BLaER1 treated with 17β-estradiol and CSF1 and Interleukin-3, amounts not matched to agents 10 nM and 100 nM (cell line): ENCODE measurements around the gene BRSK2.

Source experiments
- H3K27ac ChIP-seq, 11 experiments: shearing (Covaris generic); formaldehyde crosslinking; 2 replicates each; pipeline ENCODE4 v1.8.1; 2022
- H3K27me3 ChIP-seq, 11 experiments: shearing (Covaris generic); formaldehyde crosslinking; 2 replicates each; pipeline ENCODE4 v1.8.1; 2022
- H3K36me3 ChIP-seq, 11 experiments: shearing (Covaris generic); formaldehyde crosslinking; 2 replicates each; pipeline ENCODE4 v1.8.1; 2022
- H3K4me1 ChIP-seq, 10 experiments: shearing (Covaris generic); formaldehyde crosslinking; 2 replicates each; pipeline ENCODE4 v1.8.1; 2022
- H3K4me2 ChIP-seq, 11 experiments: shearing (Covaris generic); formaldehyde crosslinking; 2 replicates each; pipeline ENCODE4 v1.8.1; 2022
- H3K4me3 ChIP-seq, 10 experiments: shearing (Covaris generic); formaldehyde crosslinking; 2 replicates each; pipeline ENCODE4 v1.8.1; 2022
- H3K9ac ChIP-seq, 11 experiments: shearing (Covaris generic); formaldehyde crosslinking; 2 replicates each; pipeline ENCODE4 v1.8.1; 2022
- H3K9me3 ChIP-seq, 11 experiments: shearing (Covaris generic); formaldehyde crosslinking; replicated peaks in 1 of 11; 2 replicates each; pipeline ENCODE4 v1.8.1; 2022
- H4K20me1 ChIP-seq, 11 experiments: shearing (Covaris generic); formaldehyde crosslinking; 2 replicates each; pipeline ENCODE4 v1.8.1; 2022
- Cebpa-rat ChIP-seq, 11 experiments: shearing (Covaris generic); IDR thresholded peaks; 2 replicates each; pipeline ENCODE4 v1.8.1; 2022

The BRSK2 gene

DNA sequence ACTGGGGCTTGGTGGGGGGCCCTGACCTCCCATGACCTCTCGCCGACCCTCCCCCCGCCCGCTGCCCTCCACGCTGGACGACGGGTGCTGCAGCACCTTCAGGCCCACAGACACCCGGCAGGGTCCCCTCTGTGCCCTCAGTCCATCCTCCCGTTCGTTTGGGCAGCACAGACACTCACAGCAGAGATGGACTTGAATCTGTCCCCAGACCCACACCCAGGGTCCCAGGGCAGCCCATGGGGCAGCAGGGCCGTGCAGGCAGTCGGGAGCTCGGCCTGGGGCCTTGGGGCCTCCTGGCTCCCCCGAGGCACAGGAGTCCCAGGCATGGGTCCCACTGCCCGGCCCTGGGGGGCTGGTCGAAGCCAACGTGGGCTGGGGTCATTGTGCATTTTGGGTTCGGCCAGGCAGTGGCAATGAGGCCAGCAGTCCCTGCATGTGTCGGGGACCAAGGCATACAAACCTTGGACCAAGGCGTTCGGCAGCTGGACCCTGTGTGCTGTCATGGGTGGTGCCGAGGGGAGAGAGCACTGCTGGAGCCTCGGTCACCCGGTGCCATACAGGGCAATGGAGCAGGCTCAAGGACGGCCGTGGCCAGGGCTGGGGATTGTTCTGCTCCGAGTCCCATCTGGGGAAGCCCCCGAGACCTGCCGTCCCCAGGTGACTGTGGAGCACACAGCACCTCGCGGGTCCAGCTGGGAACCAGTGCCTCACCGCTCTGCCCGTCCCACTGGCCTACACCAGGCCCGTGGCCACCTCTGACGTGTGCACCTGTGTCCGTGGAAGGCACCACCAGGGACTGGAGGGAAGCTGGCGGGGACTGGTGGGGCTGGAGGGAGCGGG lies 19.3 kb upstream of the BRSK2 start:
- Histone ChIP-seq H3K4me2 (no peak overlapping the region), H3K9ac (no peak overlapping the region), H4K20me1 (no peaks in the 10 kb centered on the region; a peak in 2 of 22 replicates), H3K4me3 (no peak overlapping the region), H3K36me3 (no peaks in the 10 kb centered on the region), H3K27me3 (no peaks in the 10 kb centered on the region), H3K4me1 (no peaks in the 10 kb centered on the region; a peak in 1 of 20 replicates), H3K9me3 (peaks cover 26 to 32% (median 30%) of the 10 kb centered on the region in 11 experiments), H3K27ac (no peak overlapping the region)
- no peak for TF ChIP-seq Cebpa-rat (IDR thresholded peaks at IDR 0.05)

DNA sequence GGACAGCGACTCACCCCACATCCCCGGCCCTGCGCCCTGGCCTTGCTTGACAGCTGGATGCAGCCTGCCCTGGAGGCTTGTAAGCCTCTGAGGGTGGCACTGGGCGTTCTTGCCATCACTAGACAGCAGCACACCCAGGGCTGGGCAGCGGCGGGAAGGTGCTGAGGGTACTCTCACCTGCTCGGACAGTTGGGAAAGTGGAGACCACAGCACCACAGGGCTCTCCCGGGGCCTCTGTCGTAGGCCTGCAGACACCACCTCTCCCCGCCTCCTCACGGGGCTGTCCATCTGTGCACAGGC lies 18.8 kb upstream of the BRSK2 start:
- Histone ChIP-seq H3K4me1 (no peaks in the 10 kb centered on the region; a peak in 1 of 20 replicates), H4K20me1 (no peaks in the 10 kb centered on the region; a peak in 2 of 22 replicates), H3K36me3 (no peaks in the 10 kb centered on the region), H3K4me3 (no peak overlapping the region), H3K9ac (no peak overlapping the region), H3K9me3 (peaks cover 20 to 26% (median 25%) of the 10 kb centered on the region in 11 experiments), H3K27me3 (no peaks in the 10 kb centered on the region), H3K4me2 (no peak overlapping the region), H3K27ac (no peak overlapping the region)
- no peak for TF ChIP-seq Cebpa-rat (IDR thresholded peaks at IDR 0.05)

DNA sequence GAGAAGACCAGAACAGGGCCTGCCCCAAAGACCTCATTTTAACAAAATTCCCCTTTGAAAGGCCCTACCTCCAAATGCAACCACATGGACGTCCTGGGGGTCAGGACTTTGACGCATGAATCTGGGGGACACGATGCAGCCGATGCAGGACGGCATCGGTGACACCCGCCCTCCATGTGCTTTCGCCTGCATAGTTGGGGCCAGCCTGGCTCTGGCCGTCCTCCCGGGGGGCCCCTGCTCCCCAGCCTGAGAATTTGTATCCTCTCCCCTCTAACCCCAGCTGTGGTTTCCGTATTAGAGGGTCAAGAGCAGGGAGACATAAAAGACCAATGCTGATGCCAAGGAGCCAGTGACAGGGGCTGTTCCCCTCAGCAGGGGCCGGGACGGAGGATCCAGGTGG lies 18.4 kb upstream of the BRSK2 start:
- Histone ChIP-seq H3K9me3 (peaks cover 16 to 22% (median 21%) of the 10 kb centered on the region in 11 experiments), H3K9ac (no peak overlapping the region), H3K4me1 (no peaks in the 10 kb centered on the region; a peak in 1 of 20 replicates), H3K27me3 (no peaks in the 10 kb centered on the region), H3K4me3 (no peak overlapping the region), H3K27ac (no peak overlapping the region), H3K36me3 (no peaks in the 10 kb centered on the region), H3K4me2 (no peak overlapping the region), H4K20me1 (no peaks in the 10 kb centered on the region; a peak in 2 of 22 replicates)
- no peak for TF ChIP-seq Cebpa-rat (IDR thresholded peaks at IDR 0.05)

DNA sequence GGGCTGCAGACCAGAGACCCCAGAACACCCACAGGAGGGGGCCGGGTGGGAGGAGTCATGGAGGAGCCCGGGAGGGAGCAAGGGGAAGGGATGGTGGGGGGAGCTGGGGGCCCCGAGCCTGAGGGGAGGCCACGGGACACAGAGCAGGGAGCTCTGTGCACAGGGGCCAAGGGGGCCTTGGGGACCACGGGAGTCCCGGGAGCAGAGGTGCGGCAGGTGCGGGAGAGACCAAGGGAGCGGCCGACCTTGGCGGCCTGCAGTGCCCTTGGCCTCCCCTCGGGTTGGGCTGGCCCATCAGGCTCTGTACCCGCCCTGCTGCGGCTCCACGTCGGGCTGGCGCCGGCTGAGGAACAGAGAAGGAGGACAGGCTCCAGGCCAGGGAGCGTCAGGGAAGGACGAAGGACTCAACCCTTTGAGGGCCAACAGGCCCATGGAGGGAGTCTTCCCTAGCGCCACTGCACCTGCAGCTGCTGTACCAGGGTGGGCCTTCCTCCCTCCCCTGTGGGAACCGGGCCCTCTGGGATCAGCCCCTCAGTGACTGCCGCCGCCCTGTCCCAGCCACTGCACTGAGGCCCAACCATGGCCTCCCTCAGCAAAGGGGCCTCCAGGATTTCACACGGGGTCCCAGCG lies 17.8 kb upstream of the BRSK2 start:
- Histone ChIP-seq H3K27ac (no peak overlapping the region), H3K4me2 (no peak overlapping the region), H3K36me3 (no peaks in the 10 kb centered on the region), H3K9me3 (peaks cover 11 to 16% (median 15%) of the 10 kb centered on the region in 11 experiments), H3K4me1 (no peaks in the 10 kb centered on the region; a peak in 1 of 20 replicates), H3K27me3 (no peaks in the 10 kb centered on the region), H4K20me1 (no peaks in the 10 kb centered on the region; a peak in 2 of 22 replicates), H3K4me3 (no peak overlapping the region), H3K9ac (no peak overlapping the region)
- no peak for TF ChIP-seq Cebpa-rat (IDR thresholded peaks at IDR 0.05)

DNA sequence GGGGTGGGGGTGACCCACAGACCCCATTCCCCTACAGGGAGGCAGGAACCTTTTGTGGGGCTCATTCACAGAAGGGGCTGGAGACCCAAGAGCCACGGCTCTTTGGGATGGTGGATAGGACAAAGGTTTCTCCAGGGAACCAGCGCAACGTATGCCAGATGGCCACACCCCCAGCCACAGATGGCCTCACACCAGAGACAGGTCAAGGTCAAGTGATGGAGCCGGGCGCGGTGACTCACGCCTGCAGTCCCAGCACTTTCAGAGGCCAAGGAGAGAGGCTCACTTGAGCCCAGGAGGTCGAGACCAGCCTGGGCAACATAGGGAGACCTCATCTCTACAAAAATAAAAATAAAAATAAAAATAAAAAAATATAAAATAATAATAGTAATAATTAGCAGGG lies 17.1 kb upstream of the BRSK2 start:
- no peaks in the 10 kb centered on the region; a peak in 2 of 22 replicates for H4K20me1 ChIP-seq

DNA sequence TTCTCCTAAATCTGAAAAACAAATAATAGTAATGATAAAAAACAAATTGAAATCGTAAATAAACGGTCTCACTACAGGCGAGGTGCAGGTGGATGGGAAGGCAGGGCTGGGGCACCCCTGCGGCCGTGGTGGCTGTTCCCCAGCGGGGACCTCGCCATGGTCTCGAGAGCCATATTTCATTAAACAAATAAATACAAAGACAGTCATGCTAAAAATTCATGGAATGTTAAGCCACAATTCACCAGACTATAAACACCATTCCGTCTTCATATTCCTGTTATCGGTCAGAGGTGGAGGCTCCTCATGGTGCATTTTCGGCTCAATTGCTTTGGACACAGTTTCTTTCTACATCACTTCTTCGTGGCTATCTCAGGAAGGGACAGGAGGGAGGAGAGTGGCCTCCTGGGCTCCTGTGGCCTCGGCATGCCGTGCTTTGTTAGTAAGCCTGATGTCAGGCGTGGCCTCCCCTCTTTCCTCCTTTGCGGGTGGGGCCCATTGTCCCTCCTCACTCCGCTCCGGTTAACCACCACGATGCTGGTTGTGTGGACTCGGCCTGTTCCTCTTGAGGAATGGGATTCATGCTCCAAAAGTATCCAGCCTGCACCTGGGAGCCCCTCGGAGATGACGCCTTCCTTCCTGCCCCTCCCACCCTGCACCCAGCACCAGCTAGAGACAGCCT lies 16.1 kb upstream of the BRSK2 start:
- Histone ChIP-seq H3K9ac (no peak overlapping the region), H3K4me2 (no peak overlapping the region), H3K4me3 (no peak overlapping the region), H4K20me1 (no peaks in the 10 kb centered on the region; a peak in 2 of 22 replicates), H3K4me1 (no peaks in the 10 kb centered on the region; a peak in 1 of 20 replicates), H3K27ac (no peak overlapping the region), H3K9me3 (no peaks in the 10 kb centered on the region), H3K27me3 (no peaks in the 10 kb centered on the region), H3K36me3 (no peaks in the 10 kb centered on the region)
- TF ChIP-seq Cebpa-rat (IDR thresholded peaks at IDR 0.05), result no peak

More for the DNA sequence above, 17.1 kb upstream of the BRSK2 start:
- Histone ChIP-seq H3K27me3 (no peaks in the 10 kb centered on the region), H3K4me2 (no peak overlapping the region), H3K4me3 (no peak overlapping the region), H3K36me3 (no peaks in the 10 kb centered on the region), H3K27ac (no peak overlapping the region), H3K9me3 (peaks cover 4 to 9% (median 8%) of the 10 kb centered on the region in 11 experiments; a peak in 20 of 22 replicates), H3K4me1 (no peaks in the 10 kb centered on the region; a peak in 1 of 20 replicates), H3K9ac (no peak overlapping the region)
- no peak for TF ChIP-seq Cebpa-rat (IDR thresholded peaks at IDR 0.05)

DNA sequence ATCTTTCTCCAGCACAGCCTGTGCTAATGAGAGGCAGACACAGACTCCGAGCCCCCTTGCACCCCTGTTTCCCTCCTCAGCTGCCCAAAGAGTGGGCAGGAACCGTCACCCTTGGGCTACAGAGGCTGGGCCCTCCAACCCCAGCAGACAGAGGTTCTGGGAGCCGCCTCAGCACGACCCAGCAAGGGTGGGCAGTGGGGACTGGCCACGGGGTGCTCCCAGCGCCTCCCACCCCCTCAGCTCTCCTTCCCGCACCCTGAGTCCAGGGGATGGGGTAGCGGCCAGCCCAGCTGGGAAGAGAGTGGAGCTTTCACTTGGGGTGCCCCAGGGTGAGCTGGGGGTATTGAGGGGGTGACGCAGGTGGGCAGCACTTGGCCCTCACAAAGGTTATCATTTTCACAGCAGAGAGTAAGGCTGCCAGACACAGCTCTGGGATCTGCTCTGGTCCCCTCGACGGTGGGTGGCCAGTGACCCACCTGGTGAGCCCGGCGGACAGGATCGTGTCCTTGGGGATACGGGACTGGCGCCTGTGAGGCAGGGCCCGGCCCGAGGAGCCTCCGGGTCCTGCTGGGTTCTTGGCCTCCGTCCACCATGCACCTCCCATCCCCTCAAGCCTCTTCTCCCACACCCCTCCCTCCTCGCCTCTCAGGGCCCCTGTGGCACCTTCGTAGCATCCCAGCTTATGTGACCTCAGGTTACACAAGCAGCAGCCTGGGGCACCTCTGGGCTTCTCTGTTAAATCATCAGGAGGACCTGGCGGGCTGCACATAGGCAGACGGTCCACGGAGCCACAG lies 14.4 kb upstream of the BRSK2 start:
- Histone ChIP-seq H3K27me3 (no peaks in the 10 kb centered on the region), H3K4me2 (no peak overlapping the region), H3K36me3 (no peaks in the 10 kb centered on the region), H3K9me3 (no peaks in the 10 kb centered on the region), H3K9ac (no peak overlapping the region), H4K20me1 (no peaks in the 10 kb centered on the region; a peak in 2 of 22 replicates), H3K27ac (no peak overlapping the region), H3K4me3 (no peak overlapping the region), H3K4me1 (no peaks in the 10 kb centered on the region; a peak in 1 of 20 replicates)
- TF ChIP-seq Cebpa-rat (IDR thresholded peaks at IDR 0.05), result no peak

DNA sequence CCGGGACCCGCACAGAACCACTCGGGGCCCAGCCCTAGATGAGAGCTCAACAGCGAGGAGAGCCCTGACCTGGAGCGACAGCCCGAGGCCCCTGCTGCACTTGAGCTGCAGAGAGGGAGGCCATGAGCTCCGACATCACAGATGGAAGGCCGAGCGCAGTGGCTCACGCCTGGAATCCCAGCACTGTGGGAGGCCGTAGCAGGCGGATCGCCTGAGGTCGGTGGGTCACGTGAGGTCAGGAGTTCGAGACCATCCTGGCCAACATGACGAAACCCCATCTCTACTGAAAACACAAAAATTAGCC lies 13.8 kb upstream of the BRSK2 start:
- TF ChIP-seq Cebpa-rat (IDR thresholded peaks at IDR 0.05), result no peak
- no peak overlapping the region for H3K4me2 ChIP-seq
- no peaks in the 10 kb centered on the region for H3K9me3 ChIP-seq
- H3K9ac ChIP-seq, result no peak overlapping the region
- no peaks in the 10 kb centered on the region for H3K36me3 ChIP-seq
- no peaks in the 10 kb centered on the region; a peak in 1 of 20 replicates for H3K4me1 ChIP-seq
- no peaks in the 10 kb centered on the region; a peak in 1 of 22 replicates for H4K20me1 ChIP-seq
- H3K27me3 ChIP-seq, result no peaks in the 10 kb centered on the region
- no peak overlapping the region for H3K27ac ChIP-seq
- no peak overlapping the region for H3K4me3 ChIP-seq

DNA sequence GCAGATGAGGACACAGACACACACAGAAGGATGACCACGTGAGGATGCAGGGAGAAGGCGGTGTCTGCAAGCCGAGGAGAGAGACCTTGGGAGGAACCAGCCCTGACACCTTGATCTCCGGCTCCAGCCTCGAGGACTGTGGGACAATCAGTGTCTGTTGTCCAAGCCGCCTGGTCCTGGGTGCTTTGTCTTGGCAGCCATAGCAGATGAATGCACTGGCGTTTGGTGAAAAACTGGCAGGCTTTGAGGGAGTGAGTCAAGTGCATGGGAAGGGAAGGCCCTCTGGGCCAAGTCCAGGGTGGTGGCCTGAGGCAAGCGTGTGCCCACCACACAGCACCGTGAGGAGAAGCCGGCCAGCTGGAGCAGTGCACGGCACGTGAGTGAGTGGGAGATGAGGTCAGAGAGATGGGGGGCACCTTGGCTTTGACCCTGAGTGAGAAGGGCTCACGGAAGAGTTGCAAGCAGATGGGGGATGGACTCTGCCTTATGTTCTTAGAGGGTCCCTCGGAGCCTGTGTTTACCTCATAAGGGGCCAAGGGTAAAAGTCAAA lies 12.4 kb upstream of the BRSK2 start:
- Histone ChIP-seq H3K4me1 (peaks cover 0 to 8% (median 1%) of the 10 kb centered on the region in 10 experiments; a peak in 11 of 20 replicates), H4K20me1 (no peaks in the 10 kb centered on the region), H3K4me2 (no peak overlapping the region), H3K27ac (no peak overlapping the region), H3K4me3 (no peak overlapping the region), H3K36me3 (no peaks in the 10 kb centered on the region), H3K9me3 (no peaks in the 10 kb centered on the region), H3K27me3 (no peaks in the 10 kb centered on the region), H3K9ac (no peak overlapping the region)
- no peak for TF ChIP-seq Cebpa-rat (IDR thresholded peaks at IDR 0.05)
